Neuronal stem cell (in vitro differentiated cells): Measurements from ENCODE around the gene SORCS2.

ENCODE experiments used
- DNase-seq: peaks from one replicate; pipeline ENCODE4 v3.0.0-alpha.2; 2013; ENCODE audit warnings: low spot score
- H2AFZ ChIP-seq: one replicate; pipeline ENCODE4 v1.6.1; 2013; ENCODE audit warnings: mild to moderate bottlenecking, low read length, inconsistent platforms
- H2AK5ac ChIP-seq: 2 replicates; pipeline ENCODE4 v1.6.1; 2013; ENCODE audit warnings: low read depth, mild to moderate bottlenecking, inconsistent platforms, low read length, moderate library complexity, mixed read lengths
- H2BK120ac ChIP-seq: 2 replicates; pipeline ENCODE4 v1.6.1; 2013; ENCODE audit warnings: low read depth, mild to moderate bottlenecking, inconsistent platforms, low read length, moderate library complexity, mixed read lengths
- H2BK12ac ChIP-seq: one replicate; pipeline ENCODE4 v1.6.1; 2013; ENCODE audit warnings: low read length, inconsistent platforms
- H2BK15ac ChIP-seq: 2 replicates; pipeline ENCODE4 v1.6.1; 2013; ENCODE audit warnings: mild to moderate bottlenecking, low read length, inconsistent platforms, mixed read lengths
- H2BK5ac ChIP-seq: one replicate; pipeline ENCODE4 v1.6.1; 2013; ENCODE audit warnings: inconsistent platforms, mild to moderate bottlenecking, low read length, moderate library complexity
- H3K14ac ChIP-seq: one replicate; pipeline ENCODE4 v1.6.1; 2013; ENCODE audit warnings: low read length, inconsistent platforms
- H3K18ac ChIP-seq: 2 replicates; pipeline ENCODE4 v1.6.1; 2013; ENCODE audit warnings: low read length, inconsistent platforms
- H3K23ac ChIP-seq: 2 replicates; pipeline ENCODE4 v1.6.1; 2013; ENCODE audit warnings: low read depth, mild to moderate bottlenecking, mixed read lengths, low read length, inconsistent platforms; ENCODE audit not compliant: poor library complexity
- H3K27ac ChIP-seq: replicated peaks from 3 replicates; pipeline ENCODE4 v1.5.1; 2013; ENCODE audit warnings: low read length, inconsistent platforms
- H3K27me3 ChIP-seq, 3 experiments: 2 replicates each; pipeline ENCODE4 v1.6.1; 2013; ENCODE audit warnings: low read length in 3 of 3, mild to moderate bottlenecking in 2 of 3, inconsistent platforms in 1 of 3, low read depth in 1 of 3, mixed read lengths in 1 of 3, moderate library complexity in 1 of 3; ENCODE audit not compliant: control insufficient read depth in 3 of 3, insufficient read depth in 3 of 3
- H3K36me3 ChIP-seq, 2 donors: replicated peaks in 1 of 2; 2 replicates each; pipeline ENCODE4 v1.6.1; 2013; ENCODE audit warnings: low read length in 2 of 2; ENCODE audit not compliant: control insufficient read depth in 2 of 2, insufficient read depth in 2 of 2
- H3K4ac ChIP-seq: 2 replicates; pipeline ENCODE4 v1.6.1; 2013; ENCODE audit warnings: inconsistent platforms, mild to moderate bottlenecking, low read length, moderate library complexity
- H3K4me1 ChIP-seq, 2 donors: 1 replicate in 1 of 2; 2 replicates in 1 of 2; pipeline ENCODE4 v1.6.1; 2013; ENCODE audit warnings: low read length in 2 of 2, low read depth in 1 of 2; ENCODE audit not compliant: control insufficient read depth in 2 of 2, insufficient read depth in 1 of 2
- H3K4me2 ChIP-seq: one replicate; pipeline ENCODE4 v1.6.1; 2013; ENCODE audit warnings: mild to moderate bottlenecking, low read length, inconsistent platforms; ENCODE audit not compliant: insufficient read depth, poor library complexity, severe bottlenecking
- H3K4me3 ChIP-seq, 2 donors: 2 replicates each; pipeline ENCODE4 v1.5.1; 2013; ENCODE audit warnings: low read length in 2 of 2, mild to moderate bottlenecking in 2 of 2, inconsistent platforms in 1 of 2, moderate library complexity in 1 of 2
- H3K79me1 ChIP-seq: one replicate; pipeline ENCODE4 v1.6.1; 2013; ENCODE audit warnings: low read depth, mild to moderate bottlenecking, inconsistent platforms, low read length, moderate library complexity
- H3K9ac ChIP-seq: one replicate; pipeline ENCODE4 v1.6.1; 2013; ENCODE audit warnings: mild to moderate bottlenecking, low read depth, low read length, inconsistent platforms; ENCODE audit not compliant: poor library complexity
- H3K9me3 ChIP-seq, 2 donors: replicated peaks in 1 of 2; 2 replicates each; pipeline versions ENCODE3 to v1.6.1; 2013; ENCODE audit warnings: low read length in 2 of 2, mild to moderate bottlenecking in 2 of 2, inconsistent platforms in 1 of 2, low read depth in 1 of 2, mixed read lengths in 1 of 2, moderate library complexity in 1 of 2; ENCODE audit not compliant: control insufficient read depth in 2 of 2, insufficient read depth in 1 of 2
- H4K8ac ChIP-seq: one replicate; pipeline ENCODE4 v1.6.1; 2013; ENCODE audit warnings: low read depth, mild to moderate bottlenecking, inconsistent platforms, low read length, moderate library complexity
- H4K91ac ChIP-seq: one replicate; pipeline ENCODE4 v1.6.1; 2013; ENCODE audit warnings: low read length, low read depth, mild to moderate bottlenecking, inconsistent platforms; ENCODE audit not compliant: poor library complexity
- WGBS, 2 donors: extraction: QIAGEN DNeasy Blood & Tissue Kit; methylation state at CpG; one replicate each; pipeline ENCODE4 v1.1.7; 2013; ENCODE audit warnings: missing lambda C conversion rate in 2 of 2, mixed read lengths in 1 of 2; ENCODE audit not compliant: insufficient read length in 2 of 2, insufficient replicate concordance in 1 of 2; ENCODE audit errors: extremely low coverage in 2 of 2; 5-methylcytosine and 5-hydroxymethylcytosine counted together

SORCS2 gene

DNA sequence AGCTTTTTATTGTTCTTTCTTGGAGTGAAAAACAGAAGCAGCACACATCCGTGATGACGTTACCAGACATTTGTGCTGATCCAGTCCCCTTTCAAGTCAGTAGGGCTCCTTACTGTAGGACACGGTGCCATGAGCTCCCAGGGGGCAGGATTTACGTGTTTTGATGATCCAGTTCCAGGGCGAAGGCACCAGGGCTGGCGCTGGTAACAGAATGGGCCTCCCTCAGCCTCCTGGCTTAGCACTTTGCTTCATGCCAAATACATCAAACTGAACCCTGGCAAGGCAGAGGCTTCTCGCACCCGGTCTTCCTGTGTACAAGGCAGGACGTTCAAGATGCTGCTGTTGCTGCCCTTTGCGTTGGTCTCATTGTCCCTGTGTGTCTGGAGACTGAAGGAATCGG lies 309.0 kb downstream of the SORCS2 start:
- Histone ChIP-seq H3K4me2 (no peak overlapping the region), H3K4me1 (peaks cover 0 to 12% of the 10 kb centered on the region in 2 donors)

DNA sequence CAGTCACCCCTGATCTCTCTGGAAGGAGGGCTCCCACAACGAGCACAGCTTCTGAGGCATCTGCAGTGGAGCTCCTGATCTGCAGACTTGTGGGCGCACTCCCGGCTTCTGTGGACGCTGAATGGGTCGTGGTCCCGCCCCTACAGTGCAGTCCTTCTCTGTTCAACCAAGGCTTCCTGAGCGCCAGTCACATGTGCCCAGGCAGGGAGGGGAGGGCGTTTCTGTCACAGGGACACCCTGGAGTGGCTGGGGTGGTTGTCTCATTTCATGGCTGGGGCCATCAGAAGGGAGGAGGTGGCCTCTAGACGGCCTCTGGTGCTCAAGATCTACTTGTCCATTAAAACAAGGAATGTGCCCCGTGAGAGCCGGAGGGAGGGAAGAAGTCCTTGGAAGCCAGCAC lies 309.5 kb downstream of the SORCS2 start:
- H3K18ac ChIP-seq = peak overlapping the region; percentile 57
- H4K8ac ChIP-seq = no peak overlapping the region
- no peak overlapping the region for H2BK5ac ChIP-seq
- H3K36me3 ChIP-seq = no peaks in the 10 kb centered on the region
- H3K14ac ChIP-seq = peak overlapping the region; percentile 32
- H3K27ac ChIP-seq = no peak overlapping the region
- peaks cover 0 to 15% (median 0%) of the 10 kb centered on the region in 3 experiments for H3K27me3 ChIP-seq
- H2BK12ac ChIP-seq = no peak overlapping the region
- no peak overlapping the region for H3K9ac ChIP-seq
- H3K79me1 ChIP-seq = no peaks in the 10 kb centered on the region
- no peak overlapping the region for H2AFZ ChIP-seq
- H3K9me3 ChIP-seq = no peaks in the 10 kb centered on the region
- WGBS, 2 donors = no CpG with 5 or more reads among the region's 11 CpGs
- no peak overlapping the region for H3K23ac ChIP-seq
- no peak overlapping the region for H3K4me2 ChIP-seq
- H3K4ac ChIP-seq = no peak overlapping the region
- no peak overlapping the region for H3K4me3 ChIP-seq
- peak overlapping the region; percentile 14 for H2BK15ac ChIP-seq
- no peak overlapping the region for H4K91ac ChIP-seq
- no peak overlapping the region for H2BK120ac ChIP-seq
- H2AK5ac ChIP-seq = no peak overlapping the region
- peaks cover 0 to 13% of the 10 kb centered on the region in 2 donors for H3K4me1 ChIP-seq
- no peak for DNase-seq

More for the DNA sequence above, 309.0 kb downstream of the SORCS2 start:
- no peak overlapping the region for H3K4me3 ChIP-seq
- H2BK5ac ChIP-seq = no peak overlapping the region
- H2BK120ac ChIP-seq = no peak overlapping the region
- H2AK5ac ChIP-seq = no peak overlapping the region
- no peak overlapping the region for H2AFZ ChIP-seq
- H3K79me1 ChIP-seq = no peaks in the 10 kb centered on the region
- no peak overlapping the region for H3K14ac ChIP-seq
- no peak overlapping the region for H2BK12ac ChIP-seq
- H3K23ac ChIP-seq = no peak overlapping the region
- no peak overlapping the region for H2BK15ac ChIP-seq
- H3K27ac ChIP-seq = no peak overlapping the region
- no peak overlapping the region for H3K9ac ChIP-seq
- no peak overlapping the region for H4K91ac ChIP-seq
- no peak overlapping the region for H3K18ac ChIP-seq
- H3K9me3 ChIP-seq = no peaks in the 10 kb centered on the region
- H3K4ac ChIP-seq = no peak overlapping the region
- no peak for DNase-seq
- H3K27me3 ChIP-seq = peaks cover 0 to 15% (median 0%) of the 10 kb centered on the region in 3 experiments
- H3K36me3 ChIP-seq = no peaks in the 10 kb centered on the region
- no CpG with 5 or more reads among the region's 11 CpGs for WGBS, 2 donors
- H4K8ac ChIP-seq = no peak overlapping the region

DNA sequence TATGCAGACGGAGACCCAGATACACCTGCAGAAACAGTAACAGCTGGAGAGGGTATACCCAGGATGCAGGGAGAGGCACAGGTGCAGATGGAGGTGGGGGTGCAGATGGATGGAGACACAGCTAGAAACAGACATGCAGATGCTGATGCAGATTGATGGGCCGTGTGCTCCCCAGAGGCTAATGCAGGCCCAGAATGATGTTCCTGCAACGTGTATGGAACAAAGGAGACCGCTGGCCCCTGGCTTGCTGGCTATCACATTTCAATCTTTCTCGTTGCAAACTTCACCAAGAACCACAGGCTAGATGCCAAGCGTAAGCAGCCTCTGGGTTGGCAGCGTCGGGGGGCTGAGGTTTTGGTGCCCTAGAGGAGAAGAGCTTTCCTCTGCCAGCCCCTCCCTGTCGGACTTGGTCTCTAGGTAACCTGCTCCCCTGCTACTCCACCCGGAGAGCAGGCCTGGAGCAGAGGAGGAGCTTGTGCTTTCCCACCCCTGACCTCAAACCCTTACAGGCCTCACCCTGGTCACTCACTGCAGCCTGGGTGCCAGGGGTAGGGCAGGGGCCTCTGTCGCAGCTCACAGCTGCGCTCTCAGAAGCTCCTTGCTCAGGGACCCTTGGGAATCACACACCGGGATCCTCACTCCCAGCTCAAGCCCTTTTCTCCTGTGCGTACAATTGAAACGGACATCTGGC lies 311.4 kb downstream of the SORCS2 start:
- Histone ChIP-seq H2AFZ (peak overlapping the region; percentile 13), H3K4me3 (no peak overlapping the region), H3K18ac (peak overlapping the region; percentile 81), H2BK120ac (peak overlapping the region; percentile 93), H2AK5ac (no peak overlapping the region), H2BK15ac (peak overlapping the region; percentile 79), H3K36me3 (no peaks in the 10 kb centered on the region), H2BK12ac (no peak overlapping the region), H3K27ac (no peak overlapping the region), H3K4me2 (no peak overlapping the region), H4K8ac (peak overlapping the region; percentile 68), H3K27me3 (peaks cover 0 to 15% (median 0%) of the 10 kb centered on the region in 3 experiments), H3K9me3 (no peaks in the 10 kb centered on the region), H3K4ac (no peak overlapping the region), H3K23ac (peak overlapping the region; percentile 58), H2BK5ac (peak overlapping the region; percentile 2), H3K4me1 (peaks cover 0 to 13% of the 10 kb centered on the region in 2 donors), H3K79me1 (no peaks in the 10 kb centered on the region), H3K14ac (no peak overlapping the region), H3K9ac (no peak overlapping the region), H4K91ac (peak overlapping the region; percentile 54)
- no CpG with 5 or more reads among the region's 15 CpGs for WGBS, 2 donors
- no peak for DNase-seq

DNA sequence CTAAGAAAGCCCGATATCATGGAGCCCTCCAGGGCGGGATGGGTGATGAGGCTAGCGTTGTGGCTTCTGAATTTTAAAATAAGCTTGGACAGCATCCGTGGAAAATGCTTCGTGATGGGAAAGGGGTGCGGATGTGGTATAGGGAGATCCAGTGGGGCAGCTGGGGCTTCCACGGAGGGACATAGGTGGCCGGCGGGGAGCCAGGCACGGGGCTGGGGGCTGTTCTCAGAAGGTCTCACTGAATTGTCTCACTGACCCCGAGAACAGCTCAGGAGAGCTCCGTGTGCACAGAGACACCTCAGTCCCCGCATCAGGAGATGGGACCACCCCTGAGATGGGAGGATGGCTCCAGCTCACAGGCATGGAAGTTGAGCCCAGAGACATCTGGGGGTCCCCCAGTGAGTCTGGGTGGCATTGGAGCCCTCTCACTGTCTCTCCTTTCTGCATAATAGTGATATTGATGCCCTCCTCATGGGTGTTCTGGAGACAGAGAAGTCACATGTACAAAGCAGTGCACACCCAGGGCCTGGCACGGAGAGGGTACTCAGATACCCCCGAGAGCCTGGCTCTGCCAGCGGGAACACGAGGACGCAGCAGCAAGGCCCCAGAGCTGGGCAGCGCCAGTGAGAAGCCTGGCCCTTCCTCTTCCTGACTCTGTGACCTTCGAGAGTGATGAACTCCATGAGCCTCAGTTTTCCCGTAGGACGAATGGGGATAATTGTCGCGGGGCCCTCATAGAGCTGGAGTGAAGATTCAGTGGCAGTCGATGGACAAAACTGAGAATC lies 313.0 kb downstream of the SORCS2 start:
- H3K27me3 ChIP-seq = peaks cover 0 to 15% (median 0%) of the 10 kb centered on the region in 3 experiments
- peaks cover 0 to 15% of the 10 kb centered on the region in 2 donors for H3K4me1 ChIP-seq
- H3K14ac ChIP-seq = no peak overlapping the region
- no peak overlapping the region for H3K4ac ChIP-seq
- no peak overlapping the region for H3K4me2 ChIP-seq
- H2BK5ac ChIP-seq = no peak overlapping the region
- H3K9ac ChIP-seq = no peak overlapping the region
- peak overlapping the region; percentile 73 for H4K8ac ChIP-seq
- no peak overlapping the region for H3K23ac ChIP-seq
- no peak overlapping the region for H3K27ac ChIP-seq
- no peaks in the 10 kb centered on the region for H3K9me3 ChIP-seq
- H3K4me3 ChIP-seq = no peak overlapping the region
- peak overlapping the region; percentile 28 for H2AK5ac ChIP-seq
- no peaks in the 10 kb centered on the region for H3K79me1 ChIP-seq
- no peak for DNase-seq
- H2AFZ ChIP-seq = no peak overlapping the region
- no peak overlapping the region for H2BK12ac ChIP-seq
- H2BK120ac ChIP-seq = no peak overlapping the region
- H3K36me3 ChIP-seq = no peaks in the 10 kb centered on the region
- H2BK15ac ChIP-seq = peak overlapping the region; percentile 0
- H3K18ac ChIP-seq = peak overlapping the region; percentile 50
- no peak overlapping the region for H4K91ac ChIP-seq
- no CpG with 5 or more reads among the region's 25 CpGs for WGBS, 2 donors
